Activated naive CD4-positive, alpha-beta T cell treated with anti-CD3 and anti-CD28 coated beads for 36 hours (primary cell): ENCODE data around the gene E2F1. TPM values are rescaled to one million over a fixed set of nuclear protein-coding genes. Genes with fewer than 3 reads are reported as not detected.

Experiments
- CTCF ChIA-PET: fragments of 350-600 bp; sonication (Branson Sonifier 250); formaldehyde crosslinking; loops from one replicate; lab custom pipeline; 2021; ENCODE audit warnings: antibody characterized with exemption; lab: Charles Lee
- DNase-seq: peaks from one replicate; pipeline ENCODE4 v3.0.0-alpha.2; 2020
- H3K27ac Mint-ChIP-seq: one replicate; pipeline ENCODE4 v1.8.0; 2021; ENCODE audit warnings: mild to moderate bottlenecking, mixed read lengths
- H3K27me3 Mint-ChIP-seq: one replicate; pipeline ENCODE4 v1.8.0; 2021; ENCODE audit warnings: low read depth, mixed read lengths
- H3K36me3 Mint-ChIP-seq: one replicate; pipeline ENCODE4 v1.8.0; 2021; ENCODE audit warnings: low read depth, mixed read lengths
- H3K4me1 Mint-ChIP-seq: one replicate; pipeline ENCODE4 v1.8.0; 2021; ENCODE audit warnings: low read depth, mixed read lengths
- H3K4me3 Mint-ChIP-seq: one replicate; pipeline ENCODE4 v1.8.0; 2021; ENCODE audit warnings: mild to moderate bottlenecking, moderate library complexity, mixed read lengths
- H3K9me3 Mint-ChIP-seq: one replicate; pipeline ENCODE4 v1.8.0; 2021; ENCODE audit warnings: mixed read lengths
- intact Hi-C: fragments of 100-400 bp; cut with micrococcal nuclease; formaldehyde crosslinking; loops from one replicate; pipeline ENCODE4 v1.15.1; 2023
- total RNA-seq, 2 experiments: library from RNA; stranded (reverse); gene quantifications; one replicate each; pipeline ENCODE4 v1.2.3, GENCODE V29; 2021

E2F1 gene
- total RNA-seq, 2 experiments from 2014 or later, result 69.3 to 70.0 TPM

DNA sequence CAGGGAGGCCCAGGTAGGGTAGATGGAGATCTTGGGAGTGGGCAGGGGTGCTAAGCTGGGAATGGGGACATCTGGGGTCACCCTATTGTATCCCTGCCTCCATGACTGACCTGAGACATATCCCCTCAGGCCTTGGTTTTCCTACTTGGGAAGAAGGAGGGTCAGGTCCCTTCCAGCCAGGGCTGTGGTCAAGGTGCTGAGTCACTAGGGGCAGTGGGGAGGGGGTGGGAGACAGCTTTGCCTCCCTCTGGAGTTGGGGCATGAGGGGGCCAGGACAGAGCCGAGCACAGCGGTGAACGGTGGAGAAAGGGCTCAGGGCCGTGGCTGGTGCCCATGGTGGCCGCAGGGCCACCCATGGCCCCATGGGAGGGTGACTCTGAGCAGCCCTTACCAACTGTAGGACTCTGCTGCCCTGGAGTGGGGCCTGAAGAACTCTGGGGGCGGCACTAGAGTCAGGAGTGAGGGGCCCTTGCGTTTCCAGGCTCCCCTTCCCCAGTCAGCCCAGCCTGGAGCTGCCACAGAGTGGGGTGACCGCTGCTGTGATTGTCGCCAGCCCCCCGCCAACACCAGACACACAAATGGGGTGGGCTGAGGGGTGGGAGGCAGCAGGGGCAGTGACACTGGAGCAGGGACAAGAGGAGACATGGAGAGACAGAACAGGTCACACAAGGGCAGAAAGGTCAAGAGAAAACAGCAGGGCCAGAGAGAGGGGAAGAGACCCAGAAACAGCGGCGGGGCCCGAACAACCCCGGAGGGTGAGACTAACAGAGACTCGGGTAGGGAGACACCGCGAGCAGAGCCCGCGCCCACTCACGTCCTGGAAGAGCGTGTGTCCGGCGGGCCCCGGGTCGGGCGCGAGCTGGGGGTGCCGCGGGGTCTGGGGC is 12.5 kb downstream of the E2F1 start:
- CTCF ChIA-PET, result no interaction called here
- DNase-seq, result no peak
- Mint-ChIP-seq H3K9me3 (no peaks in the 10 kb centered on the region), H3K27me3 (no peaks in the 10 kb centered on the region), H3K4me3 (peak overlapping the region; percentile 82), H3K27ac (peak overlapping the region; percentile 52), H3K4me1 (peaks cover 21% of the 10 kb centered on the region), H3K36me3 (peaks cover 22% of the 10 kb centered on the region)
- intact Hi-C loops, result loop anchor here (1.0 kb wide), 2 partner anchors 10 to 13 kb away; partner anchors contain the start of gene E2F1

DNA sequence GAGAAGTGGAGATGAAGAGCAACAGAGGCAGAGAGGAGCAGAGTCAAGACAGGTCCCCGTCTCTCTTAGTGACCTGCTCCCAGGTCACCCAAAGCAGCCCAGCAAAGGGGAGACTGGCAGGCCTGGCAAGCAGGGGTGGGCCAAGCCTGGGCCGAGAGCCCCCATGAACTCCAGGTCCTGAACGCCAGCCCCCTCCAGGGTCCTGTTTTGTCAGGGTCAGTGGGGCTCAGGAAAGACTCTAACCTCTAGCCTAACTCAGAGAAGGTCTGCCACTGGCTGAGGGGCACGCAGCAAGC is 13.1 kb downstream of the E2F1 start:
- H3K27me3 Mint-ChIP-seq, result no peaks in the 10 kb centered on the region
- intact Hi-C loops, result no loop called here
- peak overlapping the region; percentile 82 for H3K4me3 Mint-ChIP-seq

GRCh38 chr20:33672426-33673113 is 13.6 kb downstream of the E2F1 start:
- peaks cover 11% of the 10 kb centered on the region for H3K36me3 Mint-ChIP-seq
- peak overlapping the region; percentile 82 for H3K4me3 Mint-ChIP-seq
- CTCF ChIA-PET, result interaction anchor here (1.3 kb wide), 1 partner anchor 14 kb away, joined by 5 read pairs; no protein-coding TSS in a partner anchor
- no peaks in the 10 kb centered on the region for H3K27me3 Mint-ChIP-seq
- H3K4me1 Mint-ChIP-seq, result peaks cover 21% of the 10 kb centered on the region
- DNase-seq, result no peak
- no peak overlapping the region for H3K27ac Mint-ChIP-seq
- H3K9me3 Mint-ChIP-seq, result no peaks in the 10 kb centered on the region
- intact Hi-C loops, result no loop called here

More for the DNA sequence above, 13.1 kb downstream of the E2F1 start:
- no peak overlapping the region for H3K27ac Mint-ChIP-seq
- H3K36me3 Mint-ChIP-seq, result peaks cover 16% of the 10 kb centered on the region
- no peak for DNase-seq
- H3K4me1 Mint-ChIP-seq, result peaks cover 21% of the 10 kb centered on the region
- CTCF ChIA-PET, result no interaction called here
- H3K9me3 Mint-ChIP-seq, result no peaks in the 10 kb centered on the region

DNA sequence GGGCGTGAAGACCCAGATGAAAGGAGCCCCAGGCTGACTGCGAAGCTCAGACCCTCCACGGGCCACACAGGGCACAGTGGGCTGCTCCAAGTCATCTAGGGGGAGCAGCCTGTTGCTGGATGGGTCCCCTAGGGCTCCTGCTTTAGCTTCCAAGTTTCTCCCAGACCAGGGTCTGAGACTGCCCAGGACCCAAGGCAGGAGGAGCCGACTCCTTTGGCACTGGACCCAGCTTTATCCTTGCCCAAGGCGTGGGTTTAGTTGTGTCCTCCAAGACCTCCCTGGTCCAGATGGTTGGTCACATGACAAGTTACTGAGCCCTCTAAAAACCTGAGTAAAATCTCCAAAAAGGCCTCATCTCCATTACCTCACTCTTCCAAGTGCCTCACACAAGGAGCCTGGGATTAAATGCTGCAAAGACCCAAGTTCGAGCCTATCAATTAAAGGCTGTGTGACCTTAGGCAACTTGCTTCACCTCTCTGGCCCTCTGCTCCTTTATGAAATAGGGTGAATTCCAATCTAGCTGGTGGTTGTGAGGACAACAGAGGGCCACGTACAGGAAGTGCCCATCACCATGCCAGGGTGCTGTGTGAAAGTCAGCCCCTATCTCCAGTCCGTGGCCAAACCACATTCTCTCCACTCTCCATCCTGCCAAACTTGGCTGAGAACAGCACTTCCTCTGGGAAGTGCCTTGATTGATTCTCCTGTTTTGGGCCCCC is 14.5 kb downstream of the E2F1 start:
- CTCF ChIA-PET, result interaction anchor here (0.6 to 1.3 kb wide), 2 partner anchors 15 to 78 kb away, joined by 3 to 5 read pairs; no protein-coding TSS in a partner anchor
- H3K27ac Mint-ChIP-seq, result no peak overlapping the region
- intact Hi-C loops, result no loop called here
- no peak overlapping the region for H3K4me3 Mint-ChIP-seq
- DNase-seq, result no peak
- no peaks in the 10 kb centered on the region for H3K9me3 Mint-ChIP-seq
- peaks cover 21% of the 10 kb centered on the region for H3K4me1 Mint-ChIP-seq
- no peaks in the 10 kb centered on the region for H3K27me3 Mint-ChIP-seq
- peaks cover 5% of the 10 kb centered on the region for H3K36me3 Mint-ChIP-seq

GRCh38 chr20:33670715-33671499 is 15.3 kb downstream of the E2F1 start:
- no peaks in the 10 kb centered on the region for H3K36me3 Mint-ChIP-seq
- no peaks in the 10 kb centered on the region for H3K27me3 Mint-ChIP-seq
- intact Hi-C loops, result no loop called here
- no peak overlapping the region for H3K27ac Mint-ChIP-seq
- peaks cover 28% of the 10 kb centered on the region for H3K4me1 Mint-ChIP-seq
- no peaks in the 10 kb centered on the region for H3K9me3 Mint-ChIP-seq
- CTCF ChIA-PET, result interaction anchor here (0.6 to 1.3 kb wide), 3 partner anchors 16 to 213 kb away, joined by 3 to 5 read pairs (median 3); no protein-coding TSS in a partner anchor
- DNase-seq, result no peak
- H3K4me3 Mint-ChIP-seq, result no peak overlapping the region

DNA sequence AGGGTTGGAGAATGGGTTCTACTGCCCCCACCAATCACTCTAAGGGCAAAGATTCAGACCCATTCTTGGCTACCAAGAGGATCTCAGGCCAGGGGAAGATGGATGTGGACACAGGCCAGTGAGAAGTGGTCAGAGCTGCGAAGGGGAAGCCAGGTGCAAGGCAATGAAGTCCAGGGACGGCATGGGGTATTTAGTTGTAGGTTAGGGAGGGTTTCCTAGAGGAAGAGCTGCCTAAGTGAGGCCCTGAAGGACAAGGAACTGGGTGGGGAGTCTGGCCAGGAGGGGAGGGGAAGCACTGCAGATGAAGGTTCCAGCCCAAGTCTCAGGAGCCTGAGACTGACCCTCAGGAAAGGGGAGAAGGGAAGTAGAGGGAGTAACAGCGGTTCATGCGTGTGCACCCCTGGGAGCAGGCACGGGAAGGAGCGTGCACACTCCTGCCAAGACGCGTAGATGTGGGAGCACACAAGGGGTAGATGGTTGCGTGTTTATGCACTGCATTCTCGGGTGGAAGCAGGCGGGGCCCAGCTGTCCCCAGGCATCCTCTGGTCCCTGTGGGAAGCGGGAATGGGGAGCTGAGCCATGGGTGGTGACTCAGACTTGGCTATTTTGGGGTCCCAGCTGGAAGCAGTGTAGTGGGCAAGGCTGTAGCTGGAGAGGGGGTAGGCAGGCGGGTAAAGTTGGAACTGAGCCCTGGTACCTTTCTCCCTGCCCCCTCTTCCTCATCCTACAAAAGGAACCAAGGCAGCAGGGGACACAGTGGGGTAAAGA is 16.1 kb downstream of the E2F1 start:
- Mint-ChIP-seq H3K4me1 (peaks cover 30% of the 10 kb centered on the region), H3K36me3 (no peaks in the 10 kb centered on the region), H3K27me3 (no peaks in the 10 kb centered on the region), H3K9me3 (no peaks in the 10 kb centered on the region), H3K4me3 (no peak overlapping the region), H3K27ac (no peak overlapping the region)
- CTCF ChIA-PET, result interaction anchor here (0.7 to 3.9 kb wide), 3 partner anchors 10 to 213 kb away, joined by 3 to 36 read pairs (median 5); no protein-coding TSS in a partner anchor
- no peak for DNase-seq
- intact Hi-C loops, result loop anchor here (5.0 to 10.0 kb wide), 4 partner anchors 142 to 695 kb away; partner anchors contain the start of genes CHMP4B, RALY and SNTA1

DNA sequence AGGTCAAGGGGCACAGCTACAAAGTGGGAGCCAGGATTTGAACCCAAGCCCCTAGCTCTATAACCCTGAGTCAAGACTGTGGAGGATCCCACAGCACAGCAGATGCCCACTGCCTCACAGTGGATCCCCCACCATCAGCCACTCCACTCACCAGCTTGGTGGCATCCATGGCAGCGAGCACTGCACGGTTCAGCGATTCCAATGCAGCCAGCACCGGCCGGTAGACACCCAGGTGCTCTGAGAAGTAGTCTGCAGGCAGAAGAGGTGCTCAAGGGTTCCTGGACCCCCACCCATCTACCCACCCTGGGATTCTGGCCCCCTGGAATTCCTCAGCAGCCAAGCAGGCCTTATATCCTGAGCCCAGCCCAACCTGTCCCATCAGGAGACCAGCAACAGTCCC is 17.0 kb downstream of the E2F1 start:
- CTCF ChIA-PET, result interaction anchor here (0.9 to 3.9 kb wide), 7 partner anchors 11 to 212 kb away, joined by 3 to 36 read pairs (median 5); no protein-coding TSS in a partner anchor
- H3K9me3 Mint-ChIP-seq, result no peaks in the 10 kb centered on the region
- H3K27ac Mint-ChIP-seq, result no peak overlapping the region
- H3K27me3 Mint-ChIP-seq, result no peaks in the 10 kb centered on the region
- DNase-seq, result no peak
- H3K4me1 Mint-ChIP-seq, result peaks cover 35% of the 10 kb centered on the region
- no peaks in the 10 kb centered on the region for H3K36me3 Mint-ChIP-seq
- intact Hi-C loops, result loop anchor here (5.0 to 10.0 kb wide), 4 partner anchors 143 to 694 kb away; partner anchors contain the start of genes CHMP4B, RALY and SNTA1
- no peak overlapping the region for H3K4me3 Mint-ChIP-seq

GRCh38 chr20:33668466-33669155 is 17.6 kb downstream of the E2F1 start:
- intact Hi-C loops, result loop anchor here (1.0 to 10.0 kb wide), 8 partner anchors 63 to 694 kb away; partner anchors contain the start of genes CHMP4B, RALY, SNTA1 and ZNF341
- no peaks in the 10 kb centered on the region for H3K27me3 Mint-ChIP-seq

DNA sequence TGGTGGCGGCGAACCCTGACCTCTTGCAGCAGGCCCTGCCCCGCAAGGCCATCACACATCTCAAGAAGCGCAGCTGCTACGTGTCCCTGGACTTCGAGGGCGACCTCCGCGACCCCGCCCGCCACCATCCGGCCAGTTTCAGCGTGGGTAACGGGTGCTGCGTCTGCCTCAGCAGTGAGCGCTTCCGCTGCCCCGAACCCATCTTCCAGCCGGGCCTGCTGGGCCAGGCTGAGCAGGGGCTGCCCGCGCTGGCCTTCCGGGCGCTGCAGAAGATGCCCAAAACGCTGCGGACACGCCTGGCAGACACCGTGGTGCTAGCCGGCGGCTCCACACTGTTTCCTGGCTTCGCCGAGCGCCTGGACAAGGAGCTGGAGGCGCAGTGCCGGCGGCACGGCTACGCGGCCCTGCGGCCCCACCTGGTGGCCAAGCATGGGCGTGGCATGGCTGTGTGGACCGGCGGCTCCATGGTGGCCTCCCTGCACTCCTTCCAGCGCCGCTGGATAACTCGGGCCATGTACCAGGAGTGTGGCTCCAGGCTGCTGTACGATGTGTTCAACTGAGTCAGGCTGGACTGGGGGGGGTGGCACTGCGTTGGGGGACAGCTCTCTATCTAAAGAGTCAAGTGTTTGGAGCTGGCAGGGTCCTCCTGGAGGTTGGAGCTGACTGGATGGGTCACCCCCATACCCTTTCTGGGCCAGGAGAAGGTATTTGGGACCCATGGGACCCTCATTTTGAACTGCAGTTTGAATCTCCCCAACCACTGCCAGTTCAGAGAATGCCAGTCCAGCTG is 18.3 kb downstream of the E2F1 start:
- H3K36me3 Mint-ChIP-seq, result no peaks in the 10 kb centered on the region
- H3K27me3 Mint-ChIP-seq, result no peaks in the 10 kb centered on the region
- CTCF ChIA-PET, result interaction anchor here (0.6 to 3.9 kb wide), 28 partner anchors 12 to 266 kb away, joined by 3 to 36 read pairs (median 5); partner anchors contain the start of genes SNTA1 and ZNF341
- H3K9me3 Mint-ChIP-seq, result no peaks in the 10 kb centered on the region
- H3K27ac Mint-ChIP-seq, result peak overlapping the region; percentile 75
- intact Hi-C loops, result loop anchor here (1.0 to 10.0 kb wide), 10 partner anchors 63 to 693 kb away; partner anchors contain the start of genes CDK5RAP1, CHMP4B, RALY and SNTA1
- peaks cover 29% of the 10 kb centered on the region for H3K4me1 Mint-ChIP-seq
- peak; percentile 80 for DNase-seq
- H3K4me3 Mint-ChIP-seq, result peak overlapping the region; percentile 80

More at GRCh38 chr20:33668466-33669155, 17.6 kb downstream of the E2F1 start:
- H3K4me3 Mint-ChIP-seq, result peak overlapping the region; percentile 80
- peak overlapping the region; percentile 19 for H3K27ac Mint-ChIP-seq
- no peaks in the 10 kb centered on the region for H3K9me3 Mint-ChIP-seq
- no peaks in the 10 kb centered on the region for H3K36me3 Mint-ChIP-seq
- no peak for DNase-seq
- peaks cover 34% of the 10 kb centered on the region for H3K4me1 Mint-ChIP-seq
- CTCF ChIA-PET, result interaction anchor here (0.6 to 3.9 kb wide), 27 partner anchors 11 to 311 kb away, joined by 3 to 36 read pairs (median 5); partner anchors contain the start of genes SNTA1 and ZNF341
